ENCODE measurements around the gene GPR137. TPM values are rescaled to one million over a fixed set of nuclear protein-coding genes. Genes with fewer than 3 reads are reported as not detected.

Gene GPR137
- polyA plus RNA-seq, 2 of the 4 experiments (the other 2 are of a cell fraction) = 11.0 to 37.4 TPM

- no peak for TF ChIP-seq REST (IDR thresholded peaks at IDR 0.05)
These were observed 48.1 kb upstream of the GPR137 start for GRCh38 chr11:64237484-64237951.

DNA sequence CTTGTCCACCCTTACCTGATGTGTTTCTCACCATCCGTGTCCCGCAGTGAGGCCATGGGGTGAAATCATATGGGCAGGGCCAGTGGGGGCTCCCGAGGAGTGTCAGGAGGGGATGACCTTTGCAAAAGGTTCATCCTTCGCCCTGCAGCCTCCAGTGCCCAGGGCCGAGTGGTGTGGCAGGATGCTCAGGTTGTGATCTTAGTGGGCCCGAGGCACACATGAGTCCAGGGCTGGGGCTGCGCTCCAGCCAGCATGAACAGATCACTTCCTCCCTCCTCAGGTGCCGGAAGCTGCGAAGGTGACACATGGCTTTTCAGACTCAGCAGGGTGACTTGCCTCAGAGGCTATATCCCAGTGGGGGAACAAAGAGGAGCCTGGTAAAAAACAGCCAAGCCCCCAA lies 47.6 kb upstream of the GPR137 start:
- ATAC-seq = no peak
- Histone ChIP-seq H3K27ac (no peak overlapping the region), H3K4me3 (no peak overlapping the region), H3K9me3 (no peaks in the 10 kb centered on the region), H3K4me2 (no peak overlapping the region), H3K4me1 (peaks cover 32% of the 10 kb centered on the region)
- CTCF ChIA-PET = interaction anchor here (1.7 to 3.0 kb wide), 3 partner anchors 11 to 67 kb away, joined by 6 to 14 read pairs (median 12); partner anchors contain the start of genes NUDT22, PLCB3 and TRPT1
- DNase-seq (ENCODE audit: low read depth in 1 of 2, low spot score in 1 of 2) = no peak
- POLR2A ChIA-PET = interaction anchor here (0.8 to 1.5 kb wide), 2 partner anchors 9 to 12 kb away, joined by 3 to 4 read pairs; partner anchors contain the start of genes NUDT22 and TRPT1
- TF ChIP-seq CBX2 (IDR thresholded peaks at IDR 0.05; ENCODE audit: borderline replicate concordance, low read depth) = no peak
- TF ChIP-seq EP300 (IDR thresholded peaks at IDR 0.05) = no peak
- TF ChIP-seq POLR2AphosphoS2 (conservative IDR thresholded peaks at IDR 0.05; ENCODE audit: low read length) = no peak
- no peak for TF ChIP-seq FOSL2 (IDR thresholded peaks at IDR 0.05)
- no peak for TF ChIP-seq FOSL2 (CRISPR knock-in tag; IDR thresholded peaks at IDR 0.05)
- TF ChIP-seq HDAC2 (IDR thresholded peaks at IDR 0.05) = no peak
- no peak for TF ChIP-seq BHLHE40 (IDR thresholded peaks at IDR 0.05; ENCODE audit: low read depth, low read length)
- TF ChIP-seq MYC (IDR thresholded peaks at IDR 0.05; ENCODE audit: borderline replicate concordance, low read length) = no peak
- TF ChIP-seq ELK1 (IDR thresholded peaks at IDR 0.05; ENCODE audit: low read depth, low read length) = no peak
- no peak for TF ChIP-seq KDM5A (IDR thresholded peaks at IDR 0.05)
- no peak for TF ChIP-seq MAZ (IDR thresholded peaks at IDR 0.05; ENCODE audit: borderline replicate concordance, low read depth, low read length)
- TF ChIP-seq HMGXB4 (CRISPR knock-in tag; IDR thresholded peaks at IDR 0.05; ENCODE audit: borderline replicate concordance) = no peak
- TF ChIP-seq, protein P1, sequence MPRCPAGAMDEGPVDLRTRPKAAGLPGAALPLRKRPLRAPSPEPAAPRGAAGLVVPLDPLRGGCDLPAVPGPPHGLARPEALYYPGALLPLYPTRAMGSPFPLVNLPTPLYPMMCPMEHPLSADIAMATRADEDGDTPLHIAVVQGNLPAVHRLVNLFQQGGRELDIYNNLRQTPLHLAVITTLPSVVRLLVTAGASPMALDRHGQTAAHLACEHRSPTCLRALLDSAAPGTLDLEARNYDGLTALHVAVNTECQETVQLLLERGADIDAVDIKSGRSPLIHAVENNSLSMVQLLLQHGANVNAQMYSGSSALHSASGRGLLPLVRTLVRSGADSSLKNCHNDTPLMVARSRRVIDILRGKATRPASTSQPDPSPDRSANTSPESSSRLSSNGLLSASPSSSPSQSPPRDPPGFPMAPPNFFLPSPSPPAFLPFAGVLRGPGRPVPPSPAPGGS (IDR thresholded peaks at IDR 0.05) = no peak
- TF ChIP-seq ESRRA (IDR thresholded peaks at IDR 0.05; ENCODE audit: borderline replicate concordance, low read length) = no peak
- TF ChIP-seq CHD2 (IDR thresholded peaks at IDR 0.05; ENCODE audit: low read length, partially characterized antibody) = no peak
- no peak for TF ChIP-seq ZSCAN20 (CRISPR knock-in tag; IDR thresholded peaks at IDR 0.05)
- no peak for TF ChIP-seq REST (IDR thresholded peaks at IDR 0.05)
- TF ChIP-seq KDM1A (IDR thresholded peaks at IDR 0.05; ENCODE audit: low read depth) = no peak
- WGBS (ENCODE audit: missing lambda C conversion rate) = 95% methylated on average over 8 of the region's 9 CpGs
- FAIRE-seq = no peak

More at GRCh38 chr11:64237484-64237951, 48.1 kb upstream of the GPR137 start:
- DNase-seq (ENCODE audit: low read depth in 1 of 2, low spot score in 1 of 2) = no peak
- no peak overlapping the region for H3K4me2 ChIP-seq
- H3K4me1 ChIP-seq = peaks cover 28% of the 10 kb centered on the region
- POLR2A ChIA-PET = no interaction called here
- no peak for FAIRE-seq
- ATAC-seq = no peak
- no peak overlapping the region for H3K27ac ChIP-seq
- H3K4me3 ChIP-seq = no peak overlapping the region
- WGBS (ENCODE audit: missing lambda C conversion rate) = 100% methylated on average over 1 of the region's 12 CpGs
- H3K9me3 ChIP-seq = no peaks in the 10 kb centered on the region
- CTCF ChIA-PET = interaction anchor here (1.5 to 3.0 kb wide), 5 partner anchors 11 to 67 kb away, joined by 3 to 16 read pairs (median 12); partner anchors contain the start of genes NUDT22, PLCB3, STIP1 and TRPT1

Data from A549 (cell line).